HG03521 (cell line): Measurements from ENCODE around the gene KLHL20.
"Not testable (repeated sequence)": the region's sequence is repeated elsewhere in the genome, so short reads cannot be mapped to it uniquely, and the experiment has no call there.

ENCODE experiments used
- ATAC-seq: cut with Tn5 transposase; IDR thresholded peaks from one replicate; pipeline ENCODE4 v1.9.1; 2021; ENCODE audit warnings: mild to moderate bottlenecking, moderate library complexity; ENCODE audit not compliant: unreplicated experiment

The KLHL20 gene

GRCh38 chr1:173714759-173715537 lies at the start of gene KLHL20:
Gene KLHL20, plus strand, starts transcription at chr1:173714981. Its CDS starts 1,063 bp downstream, at chr1:173716044.
- peak; percentile 92 for ATAC-seq

GRCh38 chr1:173666646-173667045 lies 48.1 kb upstream of the KLHL20 start:
- no peak for ATAC-seq

- no peak for ATAC-seq
These were observed 45.3 kb upstream of the KLHL20 start, which contains the start of gene ANKRD45 for GRCh38 chr1:173669491-173669941. Gene ANKRD45, minus strand, starts transcription at chr1:173669851. Its CDS starts 10,433 bp downstream, at chr1:173659418.

- not testable (repeated sequence) for ATAC-seq
These were observed 40.3 kb upstream of the KLHL20 start for GRCh38 chr1:173674496-173674895.

- ATAC-seq = not testable (repeated sequence)
These were observed 34.6 kb upstream of the KLHL20 start for GRCh38 chr1:173680152-173680551.

- ATAC-seq = no peak
These were observed 32.6 kb upstream of the KLHL20 start for GRCh38 chr1:173682184-173682583.

- ATAC-seq = not testable (repeated sequence)
These were observed 30.9 kb upstream of the KLHL20 start for GRCh38 chr1:173683838-173684237.

GRCh38 chr1:173685121-173685520 lies 29.7 kb upstream of the KLHL20 start:
- ATAC-seq = not testable (repeated sequence)

- ATAC-seq = no peak
These were observed 26.5 kb upstream of the KLHL20 start for GRCh38 chr1:173688300-173688699.

GRCh38 chr1:173693238-173693637 lies 21.5 kb upstream of the KLHL20 start:
- no peak for ATAC-seq

GRCh38 chr1:173701299-173701698 lies 13.5 kb upstream of the KLHL20 start:
- ATAC-seq = not testable (repeated sequence)

- ATAC-seq = no peak
These were observed 12.0 kb upstream of the KLHL20 start for GRCh38 chr1:173702736-173703135.

GRCh38 chr1:173705117-173705516 lies 9.7 kb upstream of the KLHL20 start:
- no peak for ATAC-seq

- ATAC-seq = no peak
These were observed 6.0 kb upstream of the KLHL20 start for GRCh38 chr1:173708787-173709186.

GRCh38 chr1:173714441-173714758 lies 381 bp upstream of the KLHL20 start:
- no peak for ATAC-seq

- ATAC-seq = no peak
These were observed 710 bp downstream of the KLHL20 start for GRCh38 chr1:173715538-173715844.

- ATAC-seq = no peak
These were observed 2.5 kb downstream of the KLHL20 start for GRCh38 chr1:173717238-173717637.

GRCh38 chr1:173731331-173731730 lies 16.6 kb downstream of the KLHL20 start:
- not testable (repeated sequence) for ATAC-seq

GRCh38 chr1:173733912-173734311 lies 19.1 kb downstream of the KLHL20 start:
- ATAC-seq = no peak

GRCh38 chr1:173736104-173736503 lies 21.3 kb downstream of the KLHL20 start:
- not testable (repeated sequence) for ATAC-seq

- no peak for ATAC-seq
These were observed 27.6 kb downstream of the KLHL20 start for GRCh38 chr1:173742203-173742886.

GRCh38 chr1:173744651-173745050 lies 29.9 kb downstream of the KLHL20 start:
- no peak for ATAC-seq
